H9 (cell line): ENCODE data around the gene PRKCD. TPM values are rescaled to one million over a fixed set of nuclear protein-coding genes. Genes with fewer than 3 reads are reported as not detected.

Experiments
- DNase-seq: peaks from one replicate; pipeline ENCODE4 v3.0.0-alpha.2; 2017
- H2AFZ ChIP-seq: one replicate; pipeline ENCODE4 v1.6.1; 2013; ENCODE audit warnings: mild to moderate bottlenecking, low read length, control low read depth, moderate library complexity
- H2AK5ac ChIP-seq: 2 replicates; pipeline ENCODE4 v1.6.1; 2013; ENCODE audit warnings: low read length, control low read depth, mixed read lengths; ENCODE audit not compliant: insufficient read length
- H2BK120ac ChIP-seq: one replicate; pipeline ENCODE4 v1.6.1; 2013; ENCODE audit warnings: low read depth, mild to moderate bottlenecking, low read length, control low read depth, inconsistent platforms; ENCODE audit not compliant: poor library complexity, severe bottlenecking
- H2BK12ac ChIP-seq: 2 replicates; pipeline ENCODE4 v1.6.1; 2013; ENCODE audit warnings: low read length, control low read depth, mixed read lengths, low read depth; ENCODE audit not compliant: insufficient read length
- H2BK15ac ChIP-seq: 2 replicates; pipeline ENCODE4 v1.6.1; 2013; ENCODE audit warnings: low read depth, low read length, control low read depth
- H2BK20ac ChIP-seq: one replicate; pipeline ENCODE4 v1.6.1; 2013; ENCODE audit warnings: low read depth, mild to moderate bottlenecking, low read length, control low read depth, inconsistent platforms; ENCODE audit not compliant: poor library complexity, severe bottlenecking
- H2BK5ac ChIP-seq: 2 replicates; pipeline ENCODE4 v1.6.1; 2013; ENCODE audit warnings: low read length, control low read depth, mixed read lengths; ENCODE audit not compliant: insufficient read length
- H3K14ac ChIP-seq: 2 replicates; pipeline ENCODE4 v1.6.1; 2013; ENCODE audit warnings: low read length, control low read depth; ENCODE audit not compliant: insufficient read depth
- H3K18ac ChIP-seq: 2 replicates; pipeline ENCODE4 v1.6.1; 2013; ENCODE audit warnings: low read depth, mild to moderate bottlenecking, mixed read lengths, low read length, control low read depth; ENCODE audit not compliant: insufficient read length
- H3K23ac ChIP-seq: 2 replicates; pipeline ENCODE4 v1.6.1; 2013; ENCODE audit warnings: low read length, control low read depth, mixed read lengths, low read depth; ENCODE audit not compliant: insufficient read length
- H3K23me2 ChIP-seq: 2 replicates; pipeline ENCODE4 v1.6.1; 2013; ENCODE audit warnings: low read depth, mild to moderate bottlenecking, mixed read lengths, low read length, control low read depth; ENCODE audit not compliant: insufficient read length, poor library complexity, severe bottlenecking
- H3K27ac ChIP-seq: 2 replicates; pipeline ENCODE4 v1.5.1; 2013; ENCODE audit warnings: low read length, control low read depth, mixed read lengths, low read depth; ENCODE audit not compliant: insufficient read length
- H3K27me3 ChIP-seq: 2 replicates; pipeline ENCODE4 v1.6.1; 2013; ENCODE audit warnings: low read length, control low read depth, inconsistent platforms; ENCODE audit not compliant: insufficient read depth
- H3K4ac ChIP-seq: 2 replicates; pipeline ENCODE4 v1.6.1; 2013; ENCODE audit warnings: low read depth, mild to moderate bottlenecking, control low read depth, inconsistent platforms, low read length, moderate library complexity
- H3K4me1 ChIP-seq: 2 replicates; pipeline ENCODE4 v1.6.1; 2013; ENCODE audit warnings: low read length, control low read depth, inconsistent platforms; ENCODE audit not compliant: insufficient read depth
- H3K4me2 ChIP-seq: 2 replicates; pipeline ENCODE4 v1.6.1; 2013; ENCODE audit warnings: low read length, control low read depth, mixed read lengths; ENCODE audit not compliant: insufficient read length, insufficient read depth
- H3K56ac ChIP-seq: 2 replicates; pipeline ENCODE4 v1.6.1; 2013; ENCODE audit warnings: low read depth, mild to moderate bottlenecking, mixed read lengths, low read length, control low read depth; ENCODE audit not compliant: insufficient read length
- H3K79me1 ChIP-seq: 2 replicates; pipeline ENCODE4 v1.6.1; 2013; ENCODE audit warnings: low read depth, mild to moderate bottlenecking, moderate library complexity, low read length, control low read depth, inconsistent platforms; ENCODE audit not compliant: insufficient read depth, poor library complexity, severe bottlenecking
- H3K79me2 ChIP-seq: 2 replicates; pipeline ENCODE4 v1.6.1; 2013; ENCODE audit warnings: low read length, control low read depth, inconsistent platforms; ENCODE audit not compliant: insufficient read depth
- H3K9ac ChIP-seq: 2 replicates; pipeline ENCODE4 v1.6.1; 2013; ENCODE audit warnings: low read length, control low read depth, mixed read lengths; ENCODE audit not compliant: insufficient read length; ENCODE audit errors: extremely low read depth
- H3K9me3 ChIP-seq: one replicate; pipeline ENCODE4 v1.6.1; 2013; ENCODE audit warnings: low read depth, low read length, inconsistent platforms; ENCODE audit not compliant: control insufficient read depth
- H3T11ph ChIP-seq: one replicate; pipeline ENCODE4 v1.6.1; 2013; ENCODE audit warnings: mild to moderate bottlenecking, low read length, control low read depth, inconsistent platforms
- H4K20me1 ChIP-seq: one replicate; pipeline ENCODE4 v1.6.1; 2013; ENCODE audit not compliant: control insufficient read depth, insufficient read length, insufficient read depth
- H4K5ac ChIP-seq: 2 replicates; pipeline ENCODE4 v1.6.1; 2013; ENCODE audit warnings: low read depth, mild to moderate bottlenecking, mixed read lengths, low read length, control low read depth; ENCODE audit not compliant: insufficient read length
- H4K8ac ChIP-seq: replicated peaks from 2 replicates; pipeline ENCODE4 v1.6.1; 2013; ENCODE audit warnings: low read length, control low read depth, mixed read lengths, low read depth; ENCODE audit not compliant: insufficient read length
- H4K91ac ChIP-seq: 2 replicates; pipeline ENCODE4 v1.6.1; 2013; ENCODE audit warnings: low read depth, mild to moderate bottlenecking, moderate library complexity, mixed read lengths, low read length, control low read depth; ENCODE audit not compliant: insufficient read length
- H3K27ac Mint-ChIP-seq, 3 experiments: 2 replicates in 2 of 3; 3 replicates in 1 of 3; pipeline ENCODE4 v1.8.0; 2020 to 2021; ENCODE audit warnings: mixed read lengths in 3 of 3, mild to moderate bottlenecking in 1 of 3, moderate library complexity in 1 of 3
- H3K27me3 Mint-ChIP-seq: 2 replicates; pipeline ENCODE4 v1.8.0; 2021; ENCODE audit warnings: low read depth, mild to moderate bottlenecking, moderate library complexity, mixed read lengths
- H3K36me3 Mint-ChIP-seq, 3 experiments: 2 replicates in 2 of 3; 3 replicates in 1 of 3; pipeline ENCODE4 v1.8.0; 2020 to 2021; ENCODE audit warnings: low read depth in 3 of 3, mixed read lengths in 3 of 3; ENCODE audit not compliant: insufficient read depth in 1 of 3
- H3K4me1 Mint-ChIP-seq, 2 experiments: 2 replicates each; pipeline ENCODE4 v1.8.0; 2020; ENCODE audit warnings: mixed read lengths in 2 of 2
- H3K4me3 Mint-ChIP-seq, 2 experiments: 2 replicates in 1 of 2; 3 replicates in 1 of 2; pipeline ENCODE4 v1.8.0; 2020 to 2021; ENCODE audit warnings: mild to moderate bottlenecking in 2 of 2, mixed read lengths in 2 of 2, moderate library complexity in 1 of 2
- H3K9me3 Mint-ChIP-seq, 2 experiments: 2 replicates in 1 of 2; 3 replicates in 1 of 2; pipeline ENCODE4 v1.8.0; 2020; ENCODE audit warnings: mild to moderate bottlenecking in 2 of 2, mixed read lengths in 2 of 2, moderate library complexity in 1 of 2
- WGBS: extraction: QIAGEN DNeasy Blood & Tissue Kit; methylation state at CpG from one replicate; pipeline ENCODE4 v1.1.7; 2013; ENCODE audit warnings: missing lambda C conversion rate, low lambda C conversion rate, mixed read lengths; ENCODE audit not compliant: insufficient read length; ENCODE audit errors: extremely low coverage; 5-methylcytosine and 5-hydroxymethylcytosine counted together
- total RNA-seq: library from RNA; stranded (reverse); gene quantifications from 2 replicates; pipeline ENCODE4 v1.2.1, GENCODE V29; 2021
- TF ChIP-seq, protein P1 (sequence below): fragments of 200-600 bp; sonication (generic); conservative IDR thresholded peaks from 3 replicates; pipeline ENCODE4 v1.8.0; 2021; ENCODE audit warnings: antibody characterized with exemption, mild to moderate bottlenecking

The PRKCD gene
- total RNA-seq, 1 experiment from 2014 or later = 23.7 TPM

DNA sequence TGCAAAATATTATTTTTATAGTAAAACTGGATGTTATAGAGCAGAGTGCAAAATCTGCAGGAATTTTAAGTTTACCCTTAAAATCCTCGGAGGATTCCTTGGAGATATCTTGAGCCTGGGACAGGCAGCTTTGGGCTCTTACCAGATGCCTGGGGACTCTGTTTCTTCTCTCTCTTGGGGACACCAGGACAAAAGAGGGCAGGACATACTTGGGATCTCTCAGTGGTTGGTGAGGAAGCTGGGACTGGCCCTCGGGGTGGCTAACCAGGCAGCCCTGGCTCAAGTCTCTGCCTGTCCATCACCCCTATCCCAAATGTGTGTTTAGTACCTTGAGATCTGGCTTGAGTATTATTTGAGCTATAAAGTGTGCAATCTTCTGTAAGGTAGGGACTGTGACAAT, 56.2 kb downstream of the PRKCD start:
- TF ChIP-seq, protein P1, sequence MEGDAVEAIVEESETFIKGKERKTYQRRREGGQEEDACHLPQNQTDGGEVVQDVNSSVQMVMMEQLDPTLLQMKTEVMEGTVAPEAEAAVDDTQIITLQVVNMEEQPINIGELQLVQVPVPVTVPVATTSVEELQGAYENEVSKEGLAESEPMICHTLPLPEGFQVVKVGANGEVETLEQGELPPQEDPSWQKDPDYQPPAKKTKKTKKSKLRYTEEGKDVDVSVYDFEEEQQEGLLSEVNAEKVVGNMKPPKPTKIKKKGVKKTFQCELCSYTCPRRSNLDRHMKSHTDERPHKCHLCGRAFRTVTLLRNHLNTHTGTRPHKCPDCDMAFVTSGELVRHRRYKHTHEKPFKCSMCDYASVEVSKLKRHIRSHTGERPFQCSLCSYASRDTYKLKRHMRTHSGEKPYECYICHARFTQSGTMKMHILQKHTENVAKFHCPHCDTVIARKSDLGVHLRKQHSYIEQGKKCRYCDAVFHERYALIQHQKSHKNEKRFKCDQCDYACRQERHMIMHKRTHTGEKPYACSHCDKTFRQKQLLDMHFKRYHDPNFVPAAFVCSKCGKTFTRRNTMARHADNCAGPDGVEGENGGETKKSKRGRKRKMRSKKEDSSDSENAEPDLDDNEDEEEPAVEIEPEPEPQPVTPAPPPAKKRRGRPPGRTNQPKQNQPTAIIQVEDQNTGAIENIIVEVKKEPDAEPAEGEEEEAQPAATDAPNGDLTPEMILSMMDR = no peak
- Histone ChIP-seq H3K23ac (no peak overlapping the region), H2BK12ac (no peak overlapping the region), H3K79me1 (no peaks in the 10 kb centered on the region), H4K8ac (no peak overlapping the region), H4K5ac (no peak overlapping the region), H3K27ac (no peak overlapping the region), H2AK5ac (no peak overlapping the region), H3K4ac (no peak overlapping the region), H4K20me1 (no peaks in the 10 kb centered on the region), H2BK5ac (no peak overlapping the region), H2BK15ac (no peak overlapping the region), H2BK120ac (no peak overlapping the region), H3K18ac (no peak overlapping the region), H3K14ac (no peak overlapping the region), H3T11ph (no peak overlapping the region), H3K79me2 (no peaks in the 10 kb centered on the region), H3K4me2 (no peak overlapping the region), H3K9ac (no peak overlapping the region), H3K56ac (no peak overlapping the region), H3K27me3 (no peaks in the 10 kb centered on the region), H3K4me1 (no peaks in the 10 kb centered on the region), H2BK20ac (no peak overlapping the region), H2AFZ (no peak overlapping the region), H4K91ac (no peak overlapping the region), H3K9me3 (no peaks in the 10 kb centered on the region), H3K23me2 (no peaks in the 10 kb centered on the region)
- H3K36me3 Mint-ChIP-seq = peaks cover 0 to 2% (median 0%) of the 10 kb centered on the region in 3 experiments; a peak in 1 of 7 replicates
- H3K4me3 Mint-ChIP-seq = no peak overlapping the region
- peaks cover 6% of the 10 kb centered on the region for H3K27me3 Mint-ChIP-seq
- no peaks in the 10 kb centered on the region for H3K9me3 Mint-ChIP-seq
- no peak for DNase-seq
- no peak overlapping the region for H3K27ac Mint-ChIP-seq
- WGBS = no CpG with 5 or more reads among the region's 2 CpGs
- peaks cover 0 to 5% of the 10 kb centered on the region in 2 experiments for H3K4me1 Mint-ChIP-seq
